COLO668 (cell line): ENCODE measurements around the gene PRKCA.

Experiments used
- DNase-seq: peaks from one replicate; lab custom pipeline; 2025; ENCODE audit not compliant: unreplicated experiment; lab: John Stamatoyannopoulos, UW

PRKCA gene

GRCh38 chr17:66557200-66557599 is 254.8 kb downstream of the PRKCA start:
- DNase-seq = no peak

- DNase-seq = no peak
These were observed 255.5 kb downstream of the PRKCA start for GRCh38 chr17:66557886-66558285.

- no peak for DNase-seq
These were observed 258.3 kb downstream of the PRKCA start for GRCh38 chr17:66560691-66561090.

DNA sequence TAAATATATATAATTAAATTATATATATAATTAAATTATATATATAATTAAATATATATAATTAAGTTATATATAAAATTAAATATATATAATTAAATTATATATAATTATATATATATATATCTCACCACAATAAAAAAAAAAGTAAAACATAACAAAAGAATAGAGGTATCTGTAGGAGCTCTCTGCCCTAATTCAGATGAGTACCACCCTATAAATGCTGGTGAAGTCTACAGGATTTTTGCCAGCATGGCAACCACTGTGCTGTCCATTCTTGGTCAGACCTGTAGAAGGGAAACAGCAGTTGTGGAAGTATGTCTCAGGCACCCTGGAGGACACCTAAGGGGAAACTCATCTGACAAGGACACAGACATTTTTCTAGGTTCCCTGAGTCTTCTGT is 259.7 kb downstream of the PRKCA start:
- no peak for DNase-seq

DNA sequence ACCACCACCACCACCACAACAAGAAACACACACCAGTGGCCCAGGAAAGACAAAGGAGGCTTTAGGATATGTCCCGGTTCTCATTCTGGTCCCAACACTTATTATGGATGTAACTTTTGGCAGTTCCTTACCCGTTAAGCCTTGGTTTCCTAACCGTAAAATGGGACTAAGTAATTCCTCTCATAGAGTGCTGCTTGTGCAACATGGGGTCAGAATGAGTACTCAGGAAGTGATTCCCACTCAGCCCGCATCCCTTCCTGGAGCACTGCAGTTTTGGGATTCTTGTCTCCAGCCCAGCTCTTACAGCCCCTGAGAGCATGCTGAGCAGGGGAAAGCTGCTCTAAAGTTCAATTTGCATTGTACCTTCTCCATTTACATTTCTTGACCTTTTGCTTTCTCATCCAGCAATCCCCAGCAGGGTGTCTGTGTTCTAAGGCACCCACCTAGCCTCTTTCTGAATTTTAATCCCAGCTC is 262.6 kb downstream of the PRKCA start:
- DNase-seq = no peak

DNA sequence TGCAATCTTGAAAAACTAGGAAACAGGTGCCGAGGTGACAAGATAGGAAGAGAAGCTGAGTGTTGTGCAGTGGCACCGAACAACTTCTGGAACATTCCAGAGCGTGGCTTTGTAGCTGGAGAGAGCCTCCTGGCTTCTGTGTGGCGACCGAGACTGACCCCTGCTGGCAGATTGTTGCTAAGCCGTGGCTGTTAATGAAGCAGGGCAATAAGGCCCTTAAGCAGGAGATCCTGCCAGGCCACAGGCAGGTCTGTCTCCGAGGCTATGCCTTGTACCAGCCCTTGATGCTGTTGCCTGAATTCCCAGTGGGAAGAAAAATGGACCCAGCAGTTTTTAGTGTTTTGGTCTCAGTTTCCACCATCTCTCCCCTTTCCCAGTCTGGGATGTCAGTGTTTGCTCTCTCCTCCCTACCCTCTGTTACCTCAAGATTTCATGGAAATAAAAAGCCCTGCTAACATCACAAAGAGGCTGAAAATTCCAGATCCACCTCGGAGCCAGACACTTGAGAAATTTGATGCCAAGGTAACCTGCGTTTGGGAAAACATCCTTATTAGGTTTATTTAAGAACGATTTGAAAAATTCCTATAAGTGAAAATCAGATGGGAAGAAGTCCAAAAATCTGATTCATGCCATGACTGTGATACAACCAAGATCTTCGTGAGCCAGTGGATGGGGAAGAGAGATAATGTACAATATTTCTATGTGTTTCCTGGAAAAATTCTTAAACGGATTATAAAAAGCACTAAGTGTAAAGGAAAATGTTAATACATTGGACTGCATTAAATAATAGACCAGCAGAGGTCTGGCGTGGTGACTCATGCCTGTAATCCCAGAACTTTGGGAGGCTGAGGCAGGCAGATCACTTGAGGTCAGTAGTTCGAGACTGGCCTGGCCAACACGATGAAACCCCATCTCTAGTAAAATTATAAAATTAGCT is 265.1 kb downstream of the PRKCA start:
- DNase-seq = peak; percentile 69

- DNase-seq = no peak
These were observed 267.2 kb downstream of the PRKCA start for GRCh38 chr17:66569572-66569971.

DNA sequence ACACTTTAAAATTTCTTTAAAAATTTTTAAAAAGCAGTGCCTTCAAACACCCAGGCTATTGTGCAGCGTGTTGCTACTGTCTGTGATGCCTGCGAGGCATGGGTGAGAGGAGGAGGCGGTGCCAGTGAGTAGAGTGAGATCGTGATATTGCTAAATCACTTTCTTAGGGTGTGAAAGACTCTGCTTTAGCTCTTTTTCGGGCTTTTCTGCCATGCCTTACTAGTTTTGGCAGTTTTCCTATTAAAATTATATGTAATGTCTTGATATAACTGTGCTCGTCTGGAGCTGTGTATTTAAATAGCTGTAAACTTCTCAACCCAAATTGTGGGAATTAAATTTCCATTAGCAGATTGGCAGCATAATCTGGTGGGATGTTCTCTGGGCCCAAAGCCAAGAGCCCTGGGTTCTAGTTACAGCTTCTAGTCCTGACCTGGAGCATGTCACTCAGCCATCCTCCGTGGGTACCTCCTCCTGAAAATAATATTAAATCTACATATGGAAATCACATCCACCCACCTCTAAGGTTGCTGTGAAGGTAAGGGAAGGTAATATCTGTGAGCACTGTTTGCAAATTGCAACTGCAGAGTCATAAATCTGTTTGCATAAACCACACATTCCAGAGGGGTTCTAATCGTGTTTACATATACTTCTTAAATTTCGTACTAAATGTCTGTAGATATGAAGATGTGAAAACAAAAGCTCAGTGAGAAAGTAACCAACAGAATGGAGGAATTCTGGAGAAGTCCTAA is 268.2 kb downstream of the PRKCA start:
- DNase-seq = no peak

DNA sequence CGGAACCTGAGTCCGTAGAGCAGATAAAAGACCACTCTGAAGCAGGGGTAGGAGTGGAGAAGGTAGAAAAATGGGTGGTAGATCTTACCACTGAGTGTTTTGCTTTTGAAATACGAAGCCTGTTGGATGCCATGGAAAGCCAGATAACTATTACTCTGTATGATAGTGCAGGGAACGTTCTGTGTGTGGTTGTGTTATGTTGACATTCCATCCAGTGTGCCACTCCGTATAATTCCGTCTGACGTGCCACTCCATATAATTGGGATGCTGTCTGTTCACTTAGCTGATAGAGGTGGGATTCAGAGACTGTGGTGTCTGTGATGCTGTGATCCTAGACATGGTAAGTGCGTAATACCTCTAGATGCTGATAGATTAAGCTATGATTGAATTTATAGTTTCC is 269.3 kb downstream of the PRKCA start:
- DNase-seq = no peak

DNA sequence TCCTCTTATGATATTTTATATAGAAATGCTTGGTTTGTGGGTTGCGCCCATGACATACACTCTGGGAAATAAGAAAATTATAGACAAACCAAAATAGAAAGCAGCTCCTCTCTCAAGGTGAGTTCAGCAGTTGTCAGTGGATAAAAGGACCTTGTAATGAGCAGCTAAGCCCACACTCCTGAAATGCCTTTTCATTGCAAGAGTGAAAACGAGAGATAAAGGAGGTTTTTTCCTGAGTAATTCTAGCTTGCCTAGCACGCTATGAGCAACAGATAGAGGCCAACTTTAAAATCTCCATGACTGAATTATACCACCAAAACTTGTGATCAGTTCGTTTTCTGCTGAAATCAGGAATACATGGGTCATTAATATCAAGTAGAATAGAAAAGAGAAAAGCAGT is 270.7 kb downstream of the PRKCA start:
- no peak for DNase-seq

- no peak for DNase-seq
These were observed 271.7 kb downstream of the PRKCA start for GRCh38 chr17:66574123-66574522.

GRCh38 chr17:66576473-66576872 is 274.1 kb downstream of the PRKCA start:
- no peak for DNase-seq

DNA sequence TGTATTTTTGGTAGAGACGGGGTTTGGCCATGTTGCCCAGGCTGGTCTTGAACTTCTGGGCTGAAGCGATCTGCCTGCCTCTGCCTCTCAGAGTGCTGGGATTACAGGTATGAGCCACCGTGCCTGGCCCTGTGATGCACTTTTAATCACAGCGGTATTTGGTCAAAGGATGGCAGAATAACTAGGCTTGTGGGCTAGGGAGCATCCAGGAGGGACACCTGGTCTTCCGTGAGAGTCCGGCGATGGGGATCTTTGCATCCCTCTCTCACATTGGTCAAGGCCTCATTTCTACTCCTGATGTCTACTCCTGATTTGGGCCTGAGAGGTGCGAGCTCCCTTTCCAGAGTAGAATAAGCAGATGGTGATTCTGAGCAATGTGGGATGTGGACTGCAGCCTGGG is 274.6 kb downstream of the PRKCA start:
- DNase-seq = no peak

GRCh38 chr17:66578781-66579489 is 276.5 kb downstream of the PRKCA start:
- no peak for DNase-seq

- DNase-seq = no peak
These were observed 277.1 kb downstream of the PRKCA start for GRCh38 chr17:66579556-66579955.

GRCh38 chr17:66580184-66580955 is 278.0 kb downstream of the PRKCA start:
- DNase-seq = no peak

GRCh38 chr17:66580956-66581391 is 278.6 kb downstream of the PRKCA start:
- no peak for DNase-seq

GRCh38 chr17:66582373-66583111 is 280.1 kb downstream of the PRKCA start:
- no peak for DNase-seq

DNA sequence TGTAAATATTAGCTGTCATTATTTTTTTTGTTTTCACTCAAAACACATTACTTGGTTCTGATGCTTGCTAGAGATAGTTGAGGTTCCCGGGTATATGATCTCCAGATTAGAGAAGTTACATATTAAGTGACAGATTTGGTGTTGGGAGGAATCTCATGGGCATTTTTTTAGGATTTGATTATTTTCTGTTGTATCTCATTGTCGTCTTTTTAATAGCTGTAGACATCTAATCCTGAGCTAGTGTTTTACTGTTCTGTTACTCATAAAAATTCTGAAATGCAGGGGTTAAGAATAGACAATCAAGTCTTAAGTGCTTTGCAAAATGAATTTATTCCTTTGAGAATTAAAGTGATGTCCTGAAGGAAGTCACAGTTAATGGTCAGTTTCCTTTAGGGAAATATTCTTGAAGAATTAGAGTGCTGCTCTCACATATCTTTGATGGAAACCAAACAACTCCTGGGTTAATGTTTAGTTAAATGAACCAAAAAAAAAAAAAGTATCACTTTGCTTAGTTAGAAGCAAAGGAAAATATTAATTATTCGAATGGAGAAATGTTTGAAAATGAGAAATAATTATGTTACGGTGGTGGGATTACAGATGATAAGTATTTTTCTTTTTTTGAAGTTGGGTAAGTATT is 280.8 kb downstream of the PRKCA start:
- no peak for DNase-seq
